OCI-LY7 (cell line): ENCODE results near the gene PPEF2. TPM values are rescaled to one million over a fixed set of nuclear protein-coding genes. Genes with fewer than 3 reads are reported as not detected.

Source experiments
- BruUV-seq: library from RNA; stranded (reverse); fragments of 400-500 nt; replicated peaks from 2 replicates; lab custom pipeline; 2021; lab: Mats Ljungman, UMichigan
- CTCF ChIA-PET: fragments of 300-600 bp; sonication (Branson Sonifier 250); formaldehyde crosslinking; loops from one replicate; lab custom pipeline; 2022; ENCODE audit warnings: antibody characterized with exemption; ENCODE audit not compliant: unreplicated experiment; lab: Charles Lee
- POLR2A ChIA-PET: fragments of 300-600 bp; sonication (Branson Sonifier 250); formaldehyde crosslinking; loops from one replicate; lab custom pipeline; 2022; ENCODE audit warnings: antibody characterized with exemption; lab: Charles Lee
- DNase-seq: peaks from one replicate; pipeline ENCODE4 v3.0.0-alpha.2; 2015; ENCODE audit warnings: low spot score
- H2AFZ ChIP-seq: fragments of 200-600 bp; sonication (generic), shearing (Covaris generic); 2 replicates; pipeline ENCODE4 v1.6.1; 2014; ENCODE audit warnings: mild to moderate bottlenecking, antibody characterized with exemption, low read length, moderate library complexity
- H3K27ac ChIP-seq: fragments of 200-600 bp; sonication (generic); 2 replicates; pipeline ENCODE4 v1.5.1; 2014; ENCODE audit warnings: mixed run types, low read depth, mild to moderate bottlenecking, moderate library complexity, low read length, inconsistent platforms; ENCODE audit not compliant: poor library complexity, severe bottlenecking
- H3K36me3 ChIP-seq: fragments of 200-600 bp; sonication (generic); 2 replicates; pipeline ENCODE4 v1.6.1; 2014; ENCODE audit warnings: mild to moderate bottlenecking, antibody characterized with exemption, low read length, moderate library complexity, mixed read lengths; ENCODE audit not compliant: insufficient read depth
- H3K4me1 ChIP-seq: fragments of 200-600 bp; sonication (generic); 2 replicates; pipeline ENCODE4 v1.5.1; 2014; ENCODE audit warnings: mild to moderate bottlenecking, low read length; ENCODE audit not compliant: insufficient read depth, poor library complexity, severe bottlenecking
- H3K4me2 ChIP-seq: fragments of 200-600 bp; sonication (generic); 2 replicates; pipeline ENCODE4 v1.6.1; 2014; ENCODE audit warnings: mild to moderate bottlenecking, low read length
- H3K4me3 ChIP-seq: fragments of 200-600 bp; sonication (generic); 2 replicates; pipeline ENCODE4 v1.5.1; 2014; ENCODE audit warnings: mild to moderate bottlenecking, low read depth, low read length; ENCODE audit not compliant: poor library complexity, severe bottlenecking
- H3K79me2 ChIP-seq: fragments of 200-600 bp; sonication (generic); 2 replicates; pipeline ENCODE4 v1.6.1; 2016; ENCODE audit warnings: low read depth, mild to moderate bottlenecking, low read length, moderate library complexity, mixed read lengths; ENCODE audit not compliant: insufficient read depth
- H3K9me2 ChIP-seq: fragments of 200-600 bp; sonication (generic); 2 replicates; pipeline ENCODE4 v1.6.1; 2016; ENCODE audit warnings: mild to moderate bottlenecking, low read length, mixed read lengths; ENCODE audit not compliant: insufficient read depth
- H3K9me3 ChIP-seq: fragments of 200-600 bp; sonication (generic); 2 replicates; pipeline ENCODE4 v1.6.1; 2014; ENCODE audit warnings: mild to moderate bottlenecking, mixed run types, low read length, mixed read lengths
- H4K20me1 ChIP-seq: fragments of 200-600 bp; sonication (generic); 2 replicates; pipeline ENCODE4 v1.6.1; 2014; ENCODE audit warnings: mild to moderate bottlenecking, antibody characterized with exemption, low read length, moderate library complexity, mixed read lengths; ENCODE audit not compliant: insufficient read depth
- CTCF ChIP-seq: fragments of 200-600 bp; sonication (generic); conservative IDR thresholded peaks from 2 replicates; pipeline ENCODE4 v1.5.1; 2014; ENCODE audit warnings: mild to moderate bottlenecking, antibody characterized with exemption, low read length, moderate library complexity, mixed read lengths
- EZH2phosphoT487 ChIP-seq: fragments of 200-600 bp; sonication (generic); IDR thresholded peaks from 2 replicates; pipeline ENCODE4 v1.6.1; 2018; ENCODE audit warnings: low read depth, borderline replicate concordance, mild to moderate bottlenecking, mixed run types, antibody characterized with exemption, low read length, moderate library complexity, mixed read lengths
- intact Hi-C: fragments of 100-400 bp; cut with micrococcal nuclease; formaldehyde crosslinking; loops from one replicate; pipeline ENCODE4 v1.10.0; 2022; ENCODE audit not compliant: unreplicated experiment
- total RNA-seq, 2 experiments: library from RNA; depleted of rRNA in 1 of 2; stranded (reverse); fragments of >200 nt in 1 of 2; shearing (Covaris generic) in 1 of 2; gene quantifications; 2 replicates each; pipeline ENCODE4 v1.2.3, GENCODE V29; 2014 to 2022

The PPEF2 gene
- total RNA-seq, 2 experiments from 2014 or later: 0.42 TPM; not detected in 1

- Histone ChIP-seq H3K4me1 (no peaks in the 10 kb centered on the region), H3K9me3 (no peaks in the 10 kb centered on the region), H3K4me3 (no peak overlapping the region), H3K9me2 (no peaks in the 10 kb centered on the region), H4K20me1 (no peaks in the 10 kb centered on the region), H2AFZ (no peak overlapping the region), H3K4me2 (no peak overlapping the region), H3K79me2 (no peaks in the 10 kb centered on the region), H3K27ac (no peak overlapping the region), H3K36me3 (no peaks in the 10 kb centered on the region)
- TF ChIP-seq CTCF (no peak), EZH2phosphoT487 (no peak)
- BruUV-seq: no TSS peak
- POLR2A ChIA-PET: no interaction called here
- DNase-seq: no peak
- CTCF ChIA-PET: no interaction called here
- intact Hi-C loops: loop anchor here (10.0 kb wide), 1 partner anchor 967 kb away; no protein-coding TSS in a partner anchor
These were observed 60.4 kb downstream of the PPEF2 start for GRCh38 chr4:75841641-75842520.

GRCh38 chr4:75834772-75835154 is 67.5 kb downstream of the PPEF2 start:
- TF ChIP-seq CTCF: no peak
- no peak for TF ChIP-seq EZH2phosphoT487
- H2AFZ ChIP-seq: peak overlapping the region; percentile 51; the same call in 1 of the 2 replicates

More at GRCh38 chr4:75834772-75835154, 67.5 kb downstream of the PPEF2 start:
- H3K9me3 ChIP-seq: no peaks in the 10 kb centered on the region
- intact Hi-C loops: no loop called here
- no peak overlapping the region for H3K4me3 ChIP-seq
- no peaks in the 10 kb centered on the region for H3K36me3 ChIP-seq
- DNase-seq: no peak
- CTCF ChIA-PET: no interaction called here
- no peak overlapping the region for H3K4me2 ChIP-seq
- POLR2A ChIA-PET: interaction anchor here (0.6 kb wide), 1 partner anchor 285 kb away, joined by 4 read pairs; no protein-coding TSS in a partner anchor
- no peaks in the 10 kb centered on the region for H3K79me2 ChIP-seq
- H3K4me1 ChIP-seq: no peaks in the 10 kb centered on the region
- BruUV-seq: no TSS peak
- no peak overlapping the region for H3K27ac ChIP-seq
- H4K20me1 ChIP-seq: no peaks in the 10 kb centered on the region
- H3K9me2 ChIP-seq: no peaks in the 10 kb centered on the region
